OCI-LY1 (cell line): Measurements from ENCODE around the gene CLCA2.

ENCODE experiments used
- H2AFZ ChIP-seq: fragments of 200-600 bp; sonication (generic), shearing (Covaris generic); 2 replicates; pipeline ENCODE4 v1.6.0; 2014; ENCODE audit warnings: antibody characterized with exemption, mild to moderate bottlenecking, low read length
- H3F3A ChIP-seq: fragments of 200-600 bp; sonication (generic), shearing (Covaris generic); 2 replicates; pipeline ENCODE4 v1.6.0; 2014; ENCODE audit warnings: mild to moderate bottlenecking, antibody characterized with exemption, low read length, moderate library complexity; ENCODE audit not compliant: insufficient read depth
- H3K27ac ChIP-seq: fragments of 200-600 bp; sonication (generic); 2 replicates; pipeline ENCODE4 v1.5.1; 2014; ENCODE audit warnings: low read length, mixed run types, mild to moderate bottlenecking, low read depth; ENCODE audit not compliant: poor library complexity, severe bottlenecking
- H3K27me3 ChIP-seq: fragments of 200-600 bp; sonication (generic); 2 replicates; pipeline ENCODE4 v1.6.0; 2014; ENCODE audit warnings: antibody characterized with exemption, mild to moderate bottlenecking, low read length, moderate library complexity; ENCODE audit not compliant: insufficient read depth
- H3K36me3 ChIP-seq: fragments of 200-600 bp; sonication (generic); 2 replicates; pipeline ENCODE4 v1.6.1; 2014; ENCODE audit warnings: mild to moderate bottlenecking, antibody characterized with exemption, low read length, moderate library complexity, mixed read lengths; ENCODE audit not compliant: insufficient read depth
- H3K4me1 ChIP-seq: fragments of 200-600 bp; sonication (generic); 2 replicates; pipeline ENCODE4 v1.5.1; 2014; ENCODE audit warnings: mild to moderate bottlenecking, low read length, moderate library complexity; ENCODE audit not compliant: insufficient read depth, severe bottlenecking
- H3K4me2 ChIP-seq: fragments of 200-600 bp; sonication (generic), shearing (Covaris generic); 2 replicates; pipeline ENCODE4 v1.6.1; 2014; ENCODE audit warnings: low read length
- H3K4me3 ChIP-seq: fragments of 200-600 bp; sonication (generic); 2 replicates; pipeline ENCODE4 v1.5.1; 2014; ENCODE audit warnings: low read length, low read depth, mild to moderate bottlenecking, mixed read lengths; ENCODE audit not compliant: poor library complexity, severe bottlenecking
- H3K79me2 ChIP-seq: fragments of 200-600 bp; shearing (Covaris generic); 2 replicates; pipeline ENCODE4 v1.6.1; 2016; ENCODE audit warnings: mixed run types, low read length, mixed read lengths; ENCODE audit not compliant: insufficient read depth
- H3K9ac ChIP-seq: fragments of 200-600 bp; sonication (generic), shearing (Covaris generic); 2 replicates; pipeline ENCODE4 v1.6.1; 2014; ENCODE audit warnings: mild to moderate bottlenecking, low read length, mixed read lengths
- H3K9me2 ChIP-seq: fragments of 200-600 bp; sonication (generic), shearing (Covaris generic); 2 replicates; pipeline ENCODE4 v1.6.1; 2014; ENCODE audit warnings: low read depth, mild to moderate bottlenecking, low read length, mixed read lengths
- H3K9me3 ChIP-seq: fragments of 200-600 bp; shearing (Covaris generic); 2 replicates; pipeline ENCODE4 v1.6.1; 2014; ENCODE audit warnings: low read length, mixed read lengths
- H4K20me1 ChIP-seq: fragments of 200-600 bp; sonication (generic), shearing (Covaris generic); 2 replicates; pipeline ENCODE4 v1.6.0; 2016; ENCODE audit warnings: mild to moderate bottlenecking, low read length; ENCODE audit not compliant: insufficient read depth
- CTCF ChIP-seq: fragments of 200-600 bp; sonication (generic), shearing (Covaris generic); IDR thresholded peaks from 2 replicates; pipeline ENCODE4 v1.5.1; 2017; ENCODE audit warnings: mild to moderate bottlenecking, antibody characterized with exemption, low read length, moderate library complexity, mixed read lengths
- EZH2 ChIP-seq: fragments of 200-600 bp; sonication (generic), shearing (Covaris generic); IDR thresholded peaks from 2 replicates; pipeline ENCODE4 v1.8.0; 2017; ENCODE audit warnings: borderline replicate concordance, mixed run types, mild to moderate bottlenecking, antibody characterized with exemption, low read length, moderate library complexity, mixed read lengths

CLCA2 gene, protein sequence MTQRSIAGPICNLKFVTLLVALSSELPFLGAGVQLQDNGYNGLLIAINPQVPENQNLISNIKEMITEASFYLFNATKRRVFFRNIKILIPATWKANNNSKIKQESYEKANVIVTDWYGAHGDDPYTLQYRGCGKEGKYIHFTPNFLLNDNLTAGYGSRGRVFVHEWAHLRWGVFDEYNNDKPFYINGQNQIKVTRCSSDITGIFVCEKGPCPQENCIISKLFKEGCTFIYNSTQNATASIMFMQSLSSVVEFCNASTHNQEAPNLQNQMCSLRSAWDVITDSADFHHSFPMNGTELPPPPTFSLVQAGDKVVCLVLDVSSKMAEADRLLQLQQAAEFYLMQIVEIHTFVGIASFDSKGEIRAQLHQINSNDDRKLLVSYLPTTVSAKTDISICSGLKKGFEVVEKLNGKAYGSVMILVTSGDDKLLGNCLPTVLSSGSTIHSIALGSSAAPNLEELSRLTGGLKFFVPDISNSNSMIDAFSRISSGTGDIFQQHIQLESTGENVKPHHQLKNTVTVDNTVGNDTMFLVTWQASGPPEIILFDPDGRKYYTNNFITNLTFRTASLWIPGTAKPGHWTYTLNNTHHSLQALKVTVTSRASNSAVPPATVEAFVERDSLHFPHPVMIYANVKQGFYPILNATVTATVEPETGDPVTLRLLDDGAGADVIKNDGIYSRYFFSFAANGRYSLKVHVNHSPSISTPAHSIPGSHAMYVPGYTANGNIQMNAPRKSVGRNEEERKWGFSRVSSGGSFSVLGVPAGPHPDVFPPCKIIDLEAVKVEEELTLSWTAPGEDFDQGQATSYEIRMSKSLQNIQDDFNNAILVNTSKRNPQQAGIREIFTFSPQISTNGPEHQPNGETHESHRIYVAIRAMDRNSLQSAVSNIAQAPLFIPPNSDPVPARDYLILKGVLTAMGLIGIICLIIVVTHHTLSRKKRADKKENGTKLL

GRCh38 chr1:86423873-86424272 lies at the start of gene CLCA2:
CLCA2 (plus strand) TSS chr1:86424171; CDS start chr1:86424248, 77 bp downstream.
- Histone ChIP-seq H3K4me3 (no peak within 1 kb of the TSS), H3K36me3 (no peaks in the 10 kb centered on the region), H3F3A (no peaks in the 10 kb centered on the region), H3K4me1 (no peaks in the 10 kb centered on the region), H3K79me2 (no peaks in the 10 kb centered on the region), H3K9me2 (no peaks in the 10 kb centered on the region), H3K4me2 (no peak within 1 kb of the TSS), H4K20me1 (no peaks in the 10 kb centered on the region), H3K9me3 (no peaks in the 10 kb centered on the region), H3K27ac (no peak within 1 kb of the TSS), H3K9ac (no peak within 1 kb of the TSS), H3K27me3 (no peaks in the 10 kb centered on the region), H2AFZ (no peak within 1 kb of the TSS)
- TF ChIP-seq CTCF (no peak), EZH2 (no peak)

DNA sequence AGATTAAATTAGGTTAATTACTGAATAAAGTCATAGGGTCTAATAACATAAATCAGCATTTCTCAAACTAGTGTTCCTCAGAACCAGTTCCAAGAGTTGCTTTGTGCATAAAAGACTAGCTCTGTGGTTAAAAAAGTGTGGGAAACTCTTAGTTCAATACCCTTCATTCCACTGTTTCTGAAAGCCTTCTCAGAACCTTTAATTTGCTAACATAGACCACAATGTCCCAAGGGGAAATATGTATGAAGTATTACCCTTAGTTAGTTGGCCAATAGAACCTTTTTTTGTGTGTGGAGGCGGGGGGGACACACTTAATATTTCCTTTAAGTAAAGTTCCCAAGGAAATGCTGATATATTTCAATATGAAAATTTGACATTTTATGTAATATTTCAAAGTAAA lies 48.3 kb upstream of the CLCA2 start:
- Histone ChIP-seq H3F3A (no peaks in the 10 kb centered on the region), H3K79me2 (no peaks in the 10 kb centered on the region), H2AFZ (no peak overlapping the region), H3K9ac (no peak overlapping the region), H3K36me3 (peaks cover 3% of the 10 kb centered on the region; the same call in 1 of the 2 replicates), H3K4me2 (no peak overlapping the region), H3K4me3 (no peak overlapping the region), H3K4me1 (no peaks in the 10 kb centered on the region), H3K27me3 (no peaks in the 10 kb centered on the region), H3K9me3 (peaks cover 12% of the 10 kb centered on the region; the same call in 1 of the 2 replicates), H4K20me1 (no peaks in the 10 kb centered on the region), H3K27ac (no peak overlapping the region), H3K9me2 (no peaks in the 10 kb centered on the region)
- no peak for TF ChIP-seq EZH2
- no peak for TF ChIP-seq CTCF

DNA sequence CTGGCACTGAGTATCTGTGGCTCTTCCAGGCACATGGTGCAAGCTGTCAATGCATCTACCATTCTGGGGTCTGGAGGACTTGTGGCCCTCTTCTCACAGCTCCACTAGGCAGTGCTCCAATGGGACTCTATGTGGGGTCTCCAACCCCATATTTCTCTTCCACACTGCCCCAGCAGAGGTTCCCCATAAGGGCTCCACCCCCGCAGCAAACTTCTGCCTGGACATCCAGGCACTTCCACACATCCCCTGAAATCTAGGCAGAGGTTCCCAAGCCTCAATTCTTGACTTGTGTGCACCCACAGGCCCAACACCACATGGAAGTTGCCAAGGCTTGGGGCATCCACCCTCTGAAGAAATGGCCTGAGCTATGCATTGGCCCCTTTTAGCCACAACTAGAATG lies 46.6 kb upstream of the CLCA2 start:
- H3K9me3 ChIP-seq = peaks cover 12% of the 10 kb centered on the region; the same call in 1 of the 2 replicates
- TF ChIP-seq EZH2 = no peak
- TF ChIP-seq CTCF = no peak
- no peak overlapping the region for H3K4me3 ChIP-seq
- no peaks in the 10 kb centered on the region for H3K79me2 ChIP-seq
- no peaks in the 10 kb centered on the region for H3F3A ChIP-seq
- H3K9me2 ChIP-seq = no peaks in the 10 kb centered on the region
- H3K4me1 ChIP-seq = no peaks in the 10 kb centered on the region
- peaks cover 3% of the 10 kb centered on the region; the same call in 1 of the 2 replicates for H3K36me3 ChIP-seq
- no peak overlapping the region for H3K9ac ChIP-seq
- H3K27me3 ChIP-seq = no peaks in the 10 kb centered on the region
- no peak overlapping the region for H2AFZ ChIP-seq
- H3K27ac ChIP-seq = no peak overlapping the region
- H4K20me1 ChIP-seq = no peaks in the 10 kb centered on the region
- no peak overlapping the region for H3K4me2 ChIP-seq
